ENCODE data around the gene VPS37C. TPM values are rescaled to one million over a fixed set of nuclear protein-coding genes. Genes with fewer than 3 reads are reported as not detected.

VPS37C gene
- total and polyA plus RNA-seq, 2 of the 13 experiments (the other 11 are each of a cell fraction or from before 2014, with no cell fraction given), result 7.5 to 8.8 TPM

DNA sequence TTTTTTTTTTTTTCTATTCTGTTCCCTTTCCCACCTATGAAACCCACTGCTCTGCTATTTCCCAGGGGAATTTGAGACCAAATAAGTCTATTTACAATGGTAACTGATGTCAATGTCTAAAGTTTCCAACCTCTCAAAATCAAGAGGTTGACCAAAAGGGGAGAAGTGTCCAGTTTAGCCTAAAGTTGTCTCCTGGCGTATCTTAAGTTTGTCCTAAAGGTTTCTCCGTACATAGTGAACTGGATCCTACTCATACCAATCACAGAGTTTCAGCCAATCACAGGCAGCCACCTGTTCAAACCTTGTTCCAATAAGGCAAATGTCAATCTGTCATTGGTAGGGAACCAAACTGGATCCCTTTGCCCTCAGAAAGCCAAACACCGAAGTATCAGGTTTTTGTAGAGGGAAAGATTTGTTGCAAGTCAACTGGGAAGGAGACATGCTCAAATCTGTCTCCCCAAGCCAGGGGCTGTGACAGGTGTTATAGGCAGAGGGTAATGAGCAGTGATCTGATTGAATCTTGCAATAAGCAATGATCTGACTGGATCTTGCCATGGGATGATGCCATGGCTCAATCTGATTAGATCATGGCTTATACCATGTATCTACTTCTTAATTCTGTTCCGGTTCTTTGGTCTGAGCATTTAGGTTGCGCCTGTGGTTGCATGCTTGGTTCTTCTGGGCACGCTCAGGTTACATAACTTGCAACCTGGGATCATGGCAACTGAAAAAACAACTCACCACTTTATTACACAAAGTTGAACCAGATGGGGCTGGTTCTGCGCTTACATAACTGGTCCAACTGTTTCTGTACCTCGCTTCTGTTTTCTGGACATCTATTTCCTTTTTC, 1.1 kb upstream of the VPS37C start (continued):
- TF ChIP-seq, protein P1, sequence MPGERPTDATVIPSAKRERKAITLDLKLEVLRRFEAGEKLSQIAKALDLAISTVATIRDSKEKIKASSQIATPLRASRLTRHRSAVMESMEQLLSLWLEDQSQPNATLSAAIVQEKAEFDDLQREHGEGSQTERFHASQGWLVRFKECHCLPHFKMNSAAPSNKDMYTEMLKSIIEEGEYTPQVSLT (CRISPR knock-in tag; IDR thresholded peaks at IDR 0.05; ENCODE audit: borderline replicate concordance, low read depth), result no peak
- TF ChIP-seq WIZ (CRISPR knock-in tag; IDR thresholded peaks at IDR 0.05) (no peak), SP5 (CRISPR knock-in tag; IDR thresholded peaks at IDR 0.05; ENCODE audit: borderline replicate concordance, low read depth) (no peak), YEATS4 (CRISPR knock-in tag; IDR thresholded peaks at IDR 0.05; ENCODE audit: borderline replicate concordance) (no peak), EHMT2 (IDR thresholded peaks at IDR 0.05; ENCODE audit: borderline replicate concordance, low read depth, low read length) (no peak), KLF16 (CRISPR knock-in tag; IDR thresholded peaks at IDR 0.05) (no peak), ZNF33B (CRISPR knock-in tag; IDR thresholded peaks at IDR 0.05) (no peak), ZNF317 (CRISPR knock-in tag; IDR thresholded peaks at IDR 0.05) (no peak), MLLT10 (CRISPR knock-in tag; IDR thresholded peaks at IDR 0.05) (no peak), ZNF775 (CRISPR knock-in tag; IDR thresholded peaks at IDR 0.05; ENCODE audit: borderline replicate concordance) (no peak), ZNF331 (CRISPR knock-in tag; IDR thresholded peaks at IDR 0.05) (no peak), TEAD3 (CRISPR knock-in tag; optimal IDR thresholded peaks at IDR 0.05; ENCODE audit: borderline replicate concordance) (no peak)
- TF ChIP-seq, protein P2, sequence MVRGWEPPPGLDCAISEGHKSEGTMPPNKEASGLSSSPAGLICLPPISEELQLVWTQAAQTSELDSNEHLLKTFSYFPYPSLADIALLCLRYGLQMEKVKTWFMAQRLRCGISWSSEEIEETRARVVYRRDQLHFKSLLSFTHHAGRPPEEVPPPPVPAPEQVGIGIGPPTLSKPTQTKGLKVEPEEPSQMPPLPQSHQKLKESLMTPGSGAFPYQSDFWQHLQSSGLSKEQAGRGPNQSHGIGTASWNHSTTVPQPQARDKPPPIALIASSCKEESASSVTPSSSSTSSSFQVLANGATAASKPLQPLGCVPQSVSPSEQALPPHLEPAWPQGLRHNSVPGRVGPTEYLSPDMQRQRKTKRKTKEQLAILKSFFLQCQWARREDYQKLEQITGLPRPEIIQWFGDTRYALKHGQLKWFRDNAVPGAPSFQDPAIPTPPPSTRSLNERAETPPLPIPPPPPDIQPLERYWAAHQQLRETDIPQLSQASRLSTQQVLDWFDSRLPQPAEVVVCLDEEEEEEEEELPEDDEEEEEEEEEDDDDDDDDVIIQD (CRISPR knock-in tag; IDR thresholded peaks at IDR 0.05; ENCODE audit: low read depth), result 0 out of 2 replicates have a peak, but pooled peaks have one; percentile 39
- TF ChIP-seq, protein P3, sequence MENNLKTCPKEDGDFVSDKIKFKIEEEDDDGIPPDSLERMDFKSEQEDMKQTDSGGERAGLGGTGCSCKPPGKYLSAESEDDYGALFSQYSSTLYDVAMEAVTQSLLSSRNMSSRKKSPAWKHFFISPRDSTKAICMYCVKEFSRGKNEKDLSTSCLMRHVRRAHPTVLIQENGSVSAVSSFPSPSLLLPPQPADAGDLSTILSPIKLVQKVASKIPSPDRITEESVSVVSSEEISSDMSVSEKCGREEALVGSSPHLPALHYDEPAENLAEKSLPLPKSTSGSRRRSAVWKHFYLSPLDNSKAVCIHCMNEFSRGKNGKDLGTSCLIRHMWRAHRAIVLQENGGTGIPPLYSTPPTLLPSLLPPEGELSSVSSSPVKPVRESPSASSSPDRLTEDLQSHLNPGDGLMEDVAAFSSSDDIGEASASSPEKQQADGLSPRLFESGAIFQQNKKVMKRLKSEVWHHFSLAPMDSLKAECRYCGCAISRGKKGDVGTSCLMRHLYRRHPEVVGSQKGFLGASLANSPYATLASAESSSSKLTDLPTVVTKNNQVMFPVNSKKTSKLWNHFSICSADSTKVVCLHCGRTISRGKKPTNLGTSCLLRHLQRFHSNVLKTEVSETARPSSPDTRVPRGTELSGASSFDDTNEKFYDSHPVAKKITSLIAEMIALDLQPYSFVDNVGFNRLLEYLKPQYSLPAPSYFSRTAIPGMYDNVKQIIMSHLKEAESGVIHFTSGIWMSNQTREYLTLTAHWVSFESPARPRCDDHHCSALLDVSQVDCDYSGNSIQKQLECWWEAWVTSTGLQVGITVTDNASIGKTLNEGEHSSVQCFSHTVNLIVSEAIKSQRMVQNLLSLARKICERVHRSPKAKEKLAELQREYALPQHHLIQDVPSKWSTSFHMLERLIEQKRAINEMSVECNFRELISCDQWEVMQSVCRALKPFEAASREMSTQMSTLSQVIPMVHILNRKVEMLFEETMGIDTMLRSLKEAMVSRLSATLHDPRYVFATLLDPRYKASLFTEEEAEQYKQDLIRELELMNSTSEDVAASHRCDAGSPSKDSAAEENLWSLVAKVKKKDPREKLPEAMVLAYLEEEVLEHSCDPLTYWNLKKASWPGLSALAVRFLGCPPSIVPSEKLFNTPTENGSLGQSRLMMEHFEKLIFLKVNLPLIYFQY (CRISPR knock-in tag; IDR thresholded peaks at IDR 0.05; ENCODE audit: borderline replicate concordance), result no peak
- TF ChIP-seq, protein P4, sequence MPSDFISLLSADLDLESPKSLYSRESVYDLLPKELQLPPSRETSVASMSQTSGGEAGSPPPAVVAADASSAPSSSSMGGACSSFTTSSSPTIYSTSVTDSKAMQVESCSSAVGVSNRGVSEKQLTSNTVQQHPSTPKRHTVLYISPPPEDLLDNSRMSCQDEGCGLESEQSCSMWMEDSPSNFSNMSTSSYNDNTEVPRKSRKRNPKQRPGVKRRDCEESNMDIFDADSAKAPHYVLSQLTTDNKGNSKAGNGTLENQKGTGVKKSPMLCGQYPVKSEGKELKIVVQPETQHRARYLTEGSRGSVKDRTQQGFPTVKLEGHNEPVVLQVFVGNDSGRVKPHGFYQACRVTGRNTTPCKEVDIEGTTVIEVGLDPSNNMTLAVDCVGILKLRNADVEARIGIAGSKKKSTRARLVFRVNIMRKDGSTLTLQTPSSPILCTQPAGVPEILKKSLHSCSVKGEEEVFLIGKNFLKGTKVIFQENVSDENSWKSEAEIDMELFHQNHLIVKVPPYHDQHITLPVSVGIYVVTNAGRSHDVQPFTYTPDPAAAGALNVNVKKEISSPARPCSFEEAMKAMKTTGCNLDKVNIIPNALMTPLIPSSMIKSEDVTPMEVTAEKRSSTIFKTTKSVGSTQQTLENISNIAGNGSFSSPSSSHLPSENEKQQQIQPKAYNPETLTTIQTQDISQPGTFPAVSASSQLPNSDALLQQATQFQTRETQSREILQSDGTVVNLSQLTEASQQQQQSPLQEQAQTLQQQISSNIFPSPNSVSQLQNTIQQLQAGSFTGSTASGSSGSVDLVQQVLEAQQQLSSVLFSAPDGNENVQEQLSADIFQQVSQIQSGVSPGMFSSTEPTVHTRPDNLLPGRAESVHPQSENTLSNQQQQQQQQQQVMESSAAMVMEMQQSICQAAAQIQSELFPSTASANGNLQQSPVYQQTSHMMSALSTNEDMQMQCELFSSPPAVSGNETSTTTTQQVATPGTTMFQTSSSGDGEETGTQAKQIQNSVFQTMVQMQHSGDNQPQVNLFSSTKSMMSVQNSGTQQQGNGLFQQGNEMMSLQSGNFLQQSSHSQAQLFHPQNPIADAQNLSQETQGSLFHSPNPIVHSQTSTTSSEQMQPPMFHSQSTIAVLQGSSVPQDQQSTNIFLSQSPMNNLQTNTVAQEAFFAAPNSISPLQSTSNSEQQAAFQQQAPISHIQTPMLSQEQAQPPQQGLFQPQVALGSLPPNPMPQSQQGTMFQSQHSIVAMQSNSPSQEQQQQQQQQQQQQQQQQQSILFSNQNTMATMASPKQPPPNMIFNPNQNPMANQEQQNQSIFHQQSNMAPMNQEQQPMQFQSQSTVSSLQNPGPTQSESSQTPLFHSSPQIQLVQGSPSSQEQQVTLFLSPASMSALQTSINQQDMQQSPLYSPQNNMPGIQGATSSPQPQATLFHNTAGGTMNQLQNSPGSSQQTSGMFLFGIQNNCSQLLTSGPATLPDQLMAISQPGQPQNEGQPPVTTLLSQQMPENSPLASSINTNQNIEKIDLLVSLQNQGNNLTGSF (CRISPR knock-in tag; IDR thresholded peaks at IDR 0.05), result no peak
- TF ChIP-seq, protein P5, sequence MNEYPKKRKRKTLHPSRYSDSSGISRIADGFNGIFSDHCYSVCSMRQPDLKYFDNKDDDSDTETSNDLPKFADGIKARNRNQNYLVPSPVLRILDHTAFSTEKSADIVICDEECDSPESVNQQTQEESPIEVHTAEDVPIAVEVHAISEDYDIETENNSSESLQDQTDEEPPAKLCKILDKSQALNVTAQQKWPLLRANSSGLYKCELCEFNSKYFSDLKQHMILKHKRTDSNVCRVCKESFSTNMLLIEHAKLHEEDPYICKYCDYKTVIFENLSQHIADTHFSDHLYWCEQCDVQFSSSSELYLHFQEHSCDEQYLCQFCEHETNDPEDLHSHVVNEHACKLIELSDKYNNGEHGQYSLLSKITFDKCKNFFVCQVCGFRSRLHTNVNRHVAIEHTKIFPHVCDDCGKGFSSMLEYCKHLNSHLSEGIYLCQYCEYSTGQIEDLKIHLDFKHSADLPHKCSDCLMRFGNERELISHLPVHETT (CRISPR knock-in tag; conservative IDR thresholded peaks at IDR 0.05), result no peak

Data from HepG2 (cell line).